Measurements from ENCODE around the gene IER5. TPM values are rescaled to one million over a fixed set of nuclear protein-coding genes. Genes with fewer than 3 reads are reported as not detected.

Gene IER5
- total and polyA plus RNA-seq, 9 of the 15 experiments (the other 6 are each of a cell fraction or from before 2014, with no cell fraction given), result 2.4 to 32.1 (median 12.0) TPM

GRCh38 chr1:181128592-181129497, 40.3 kb downstream of the IER5 start (continued):
- TF ChIP-seq HMG20B (CRISPR knock-in tag; IDR thresholded peaks at IDR 0.05) (no peak), HDGF (IDR thresholded peaks at IDR 0.05) (peak; percentile 88; the same call in 1 of the 2 replicates), MCM3 (IDR thresholded peaks at IDR 0.05) (0 out of 2 replicates have a peak, but pooled peaks have one; percentile 9), CBX1 (IDR thresholded peaks at IDR 0.05; ENCODE audit: low read depth) (no peak), MTA2 (IDR thresholded peaks at IDR 0.05; ENCODE audit: low read depth) (peak; percentile 31), PPARD (CRISPR knock-in tag; IDR thresholded peaks at IDR 0.05) (no peak), NFRKB (IDR thresholded peaks at IDR 0.05; ENCODE audit: low read depth) (peak; percentile 68; the same call in 1 of the 2 replicates), NR2C2 (CRISPR knock-in tag; IDR thresholded peaks at IDR 0.05) (no peak), NR2C2 (tag; IDR thresholded peaks at IDR 0.05) (peak; percentile 78), ATF7 (IDR thresholded peaks at IDR 0.05) (no peak), BCL6 (CRISPR knock-in tag; IDR thresholded peaks at IDR 0.05) (0 out of 2 replicates have a peak, but pooled peaks have one; percentile 2), GABPA (tag; conservative IDR thresholded peaks at IDR 0.05; ENCODE audit: low read depth) (0 out of 2 replicates have a peak, but pooled peaks have one; percentile 16), ELF2 (CRISPR knock-in tag; IDR thresholded peaks at IDR 0.05) (peak; percentile 39; the same call in 1 of the 2 replicates), SMARCE1 (IDR thresholded peaks at IDR 0.05) (peak; percentile 78; the same call in 1 of the 2 replicates), ZBTB26 (CRISPR knock-in tag; IDR thresholded peaks at IDR 0.05) (0 out of 2 replicates have a peak, but pooled peaks have one; percentile 66), KLF6 (CRISPR knock-in tag; IDR thresholded peaks at IDR 0.05; ENCODE audit: borderline replicate concordance) (no peak), ZBTB40 (IDR thresholded peaks at IDR 0.05) (peak; percentile 46; the same call in 1 of the 2 replicates), ZBTB40 (CRISPR knock-in tag; IDR thresholded peaks at IDR 0.05) (no peak), ELF4 (CRISPR knock-in tag; IDR thresholded peaks at IDR 0.05) (peak; percentile 84), CXXC5 (CRISPR knock-in tag; IDR thresholded peaks at IDR 0.05) (peak; percentile 7)
